Posterior vena cava (tissue), 2 donors: ENCODE measurements around the gene SH3BP2. TPM values are rescaled to one million over a fixed set of nuclear protein-coding genes. Genes with fewer than 3 reads are reported as not detected.

ENCODE experiments used
- DNase-seq: peaks from one replicate; pipeline ENCODE4 v3.0.0-alpha.2; 2020; ENCODE audit warnings: low spot score
- intact Hi-C, 2 donors: fragments of 100-400 bp; cut with DNase I; formaldehyde crosslinking; loops; one replicate each; pipeline versions ENCODE4 v1.14.1 to v1.14.2; 2022 to 2023
- total RNA-seq, 2 donors: library from RNA; stranded (reverse); fragmentation: NEBNext Ultra II Directional; extraction: Animal tissue kit (Norgen Biotek cat#: 25700); gene quantifications; one replicate each; pipeline ENCODE4 v1.2.1, GENCODE V29; 2021
- donor health status: DM: yes; HTN: yes; CAD: no.
- donor health status: DM: yes; HTN: yes; CAD: no.

Gene SH3BP2
- total RNA-seq, 2 donors from 2014 or later: 47.8 to 52.4 TPM

DNA sequence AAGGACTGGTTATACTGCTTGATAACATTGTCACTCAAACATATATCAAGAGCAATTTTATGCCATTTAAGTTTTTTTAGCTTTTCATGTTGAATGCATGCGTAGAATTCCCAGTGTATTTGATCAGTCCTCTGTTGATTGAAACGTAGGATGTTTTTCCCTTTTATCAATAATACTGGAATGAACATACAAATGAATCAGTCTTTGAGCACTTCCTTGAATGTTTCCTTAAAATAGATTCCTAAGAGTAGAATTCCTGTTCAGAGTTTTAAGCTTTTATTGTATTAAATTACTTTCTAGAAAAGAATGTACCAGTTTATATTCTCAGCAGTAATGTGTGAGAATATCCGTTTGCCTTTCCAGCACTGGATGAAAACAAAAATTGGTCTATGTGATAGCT, 88.5 kb downstream of the SH3BP2 start:
- intact Hi-C loops: no loop called here
- DNase-seq: no peak

DNA sequence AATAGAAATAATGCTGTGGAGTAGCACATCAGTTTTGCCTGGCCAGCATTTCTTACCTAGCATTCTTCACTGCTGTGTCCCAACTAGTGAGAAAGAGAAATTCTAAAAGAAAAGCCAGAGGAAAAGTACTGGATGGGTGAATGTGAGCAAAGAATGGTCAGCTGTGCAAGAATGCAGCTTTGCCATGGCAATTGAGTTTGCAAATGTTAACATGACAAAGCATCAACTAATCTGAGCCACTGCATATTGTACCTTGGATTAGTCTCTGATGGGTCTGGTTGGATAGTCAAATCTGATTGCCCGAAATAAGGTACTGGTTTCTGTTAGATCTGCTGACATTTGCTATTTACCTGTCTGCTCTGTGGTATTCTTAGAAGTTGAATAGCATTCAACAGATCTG, 89.5 kb downstream of the SH3BP2 start:
- no peak for DNase-seq
- intact Hi-C loops: no loop called here

DNA sequence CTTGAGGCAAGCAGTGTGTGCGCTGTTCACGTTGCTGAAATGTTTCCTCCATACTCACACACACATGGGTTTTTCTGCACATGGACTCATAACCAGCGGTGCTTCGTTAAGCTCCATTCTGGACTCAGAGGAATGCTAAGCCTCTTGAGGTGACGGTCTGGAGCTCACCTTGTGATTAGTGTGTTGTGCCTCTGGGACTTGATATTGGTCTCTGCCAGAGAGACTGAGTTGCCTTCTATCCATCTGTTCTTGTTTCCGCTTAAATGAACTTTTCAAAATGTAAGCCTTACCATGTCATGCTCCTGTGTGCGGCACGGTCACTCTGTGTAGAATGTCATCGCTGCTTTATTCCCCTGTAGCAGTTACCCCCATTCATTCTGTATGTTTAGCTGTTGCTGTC, 93.3 kb downstream of the SH3BP2 start:
- DNase-seq: no peak
- intact Hi-C loops: no loop called here

DNA sequence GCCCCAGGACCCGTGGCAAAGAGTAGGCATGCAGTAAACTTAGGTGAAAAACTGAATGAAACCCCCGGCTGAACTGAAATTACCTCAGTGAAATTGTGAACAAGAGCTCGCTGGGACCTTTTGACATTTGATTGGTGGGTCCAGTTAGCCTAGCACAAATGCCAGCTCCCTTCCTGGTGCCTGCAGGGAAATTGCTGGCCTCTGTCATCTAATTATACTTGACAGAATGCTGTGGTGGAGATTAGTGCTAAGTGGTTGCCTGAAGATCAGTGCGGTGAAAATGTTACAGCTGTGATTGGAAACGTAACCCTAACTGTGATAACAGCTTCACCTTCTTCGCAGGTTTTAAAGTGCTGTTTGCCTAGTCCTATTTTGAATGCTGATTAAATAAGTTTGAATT, 93.7 kb downstream of the SH3BP2 start:
- DNase-seq: no peak
- intact Hi-C loops: no loop called here

DNA sequence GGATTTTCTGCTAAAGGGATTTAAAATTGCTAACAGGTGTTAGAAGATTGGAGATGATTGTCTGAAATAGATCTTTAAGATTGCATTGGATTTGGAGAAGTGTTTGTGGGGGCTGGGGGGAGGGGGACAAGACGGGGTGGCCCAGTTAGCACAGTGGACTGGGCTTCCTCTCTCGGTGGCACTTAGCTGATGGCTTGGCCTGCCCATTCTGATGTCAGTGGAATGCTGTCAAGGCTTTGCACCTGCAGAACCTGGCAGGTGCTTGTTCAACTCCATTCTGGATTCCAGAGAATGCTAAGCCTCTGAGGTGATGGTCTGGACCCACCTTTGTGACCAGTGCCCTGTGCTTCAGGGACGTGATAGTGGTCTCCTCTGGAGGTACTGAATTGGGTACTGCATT, 94.5 kb downstream of the SH3BP2 start:
- no peak for DNase-seq
- intact Hi-C loops: no loop called here

DNA sequence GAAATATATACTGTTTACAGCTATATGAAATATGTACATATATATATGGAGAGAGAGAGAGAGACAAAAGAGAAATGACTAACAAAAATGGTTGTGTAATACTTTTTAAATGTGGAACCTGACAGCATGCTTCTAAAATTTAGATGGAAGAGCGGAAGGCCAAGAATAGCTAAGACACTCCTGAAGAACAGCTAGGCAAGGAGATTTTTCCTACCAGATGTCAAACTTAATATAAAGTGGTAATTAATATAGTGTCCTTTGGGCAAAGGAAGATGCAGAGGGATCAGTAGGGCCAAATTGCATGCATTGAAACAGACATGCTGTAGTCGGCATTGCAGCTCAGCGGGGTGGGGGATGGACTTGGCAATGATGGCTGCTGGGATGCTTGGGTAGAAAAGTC, 96.0 kb downstream of the SH3BP2 start:
- intact Hi-C loops: no loop called here
- DNase-seq: no peak

Other genes starting within 250 kb of the SH3BP2 start
- 10 to 100 TPM; 25.4 to 29.2 TPM for gene TNIP2, start 36.7 kb upstream of the SH3BP2 start, total RNA-seq
- gene ADD1, start 50.8 kb downstream of the SH3BP2 start, total RNA-seq: 100 to 1,000 TPM; 297 to 327 TPM
- 10 to 100 TPM; 16.1 to 20.5 TPM for gene NOP14, start 170.3 kb downstream of the SH3BP2 start, total RNA-seq
- 1 to 10 TPM; 5.6 to 8.0 TPM for gene GRK4, start 170.5 kb downstream of the SH3BP2 start, total RNA-seq